ENCODE data around the gene RBKS. TPM values are rescaled to one million over a fixed set of nuclear protein-coding genes. Genes with fewer than 3 reads are reported as not detected.

The RBKS gene
- total and polyA plus RNA-seq, 2 of the 13 experiments (the other 11 are each of a cell fraction or from before 2014, with no cell fraction given) = 7.7 to 8.3 TPM

GRCh38 chr2:27822049-27822448 is 68.1 kb downstream of the RBKS start:
- H3K27me3 ChIP-seq (ENCODE audit: control insufficient read depth in 1 of 2, insufficient read depth in 2 of 2, low read length in 2 of 2) = no peaks in the 10 kb centered on the region
- ChIA-PET CTCF (ENCODE audit: low intra/inter-chr PET ratio, low total read pairs) (no interaction called here), POLR2A (no interaction called here)
- intact Hi-C loops (cut with micrococcal nuclease; ENCODE audit: unreplicated experiment) = no loop called here
- no peak overlapping the region for H3K27ac ChIP-seq (ENCODE audit: extremely low read length, insufficient read depth, low read length)
- no peaks in the 10 kb centered on the region for H3K79me2 ChIP-seq (ENCODE audit: insufficient read depth, low read length)
- H3K4me3 ChIP-seq (replicated peaks in 1 of 3; ENCODE audit: insufficient read depth in 1 of 3, low read depth in 2 of 3, low read length in 3 of 3) = no peak overlapping the region
- no peak overlapping the region for H3K9ac ChIP-seq (ENCODE audit: insufficient read depth, low read depth, low read length)
- H2AFZ ChIP-seq (ENCODE audit: low read length) = no peak overlapping the region
- H3K4me1 ChIP-seq (ENCODE audit: insufficient read depth, low read length) = no peaks in the 10 kb centered on the region
- ATAC-seq (no peak), FAIRE-seq (no peak), DNase-seq (ENCODE audit: low spot score) (no peak)
- 0 out of 5 replicates have a peak, but pooled peaks cover 0 to 3% of the 10 kb centered on the region in 2 experiments for H3K36me3 ChIP-seq (replicated peaks in 1 of 2; ENCODE audit: control insufficient read depth in 1 of 2, insufficient read depth in 2 of 2, low read length in 2 of 2)
- 96% methylated on average over 1 of the region's 1 CpG for WGBS (ENCODE audit: low lambda C conversion rate)
- H3K9me3 ChIP-seq (ENCODE audit: low read length) = 0 out of 2 replicates have a peak, but pooled peaks cover 4% of the 10 kb centered on the region
- no peaks in the 10 kb centered on the region for H4K20me1 ChIP-seq (ENCODE audit: insufficient read depth, low read length)
- no peak overlapping the region for H3K4me2 ChIP-seq (ENCODE audit: low read depth, low read length)
- no peak for TF ChIP-seq ZNF512B (CRISPR knock-in tag; IDR thresholded peaks at IDR 0.05; ENCODE audit: borderline replicate concordance)
- no peak for TF ChIP-seq PTBP1 (IDR thresholded peaks at IDR 0.05; ENCODE audit: low read depth, low read length, poor library complexity, severe bottlenecking)
- 0 out of 4 replicates have a peak, but pooled peaks have one; percentile 5 to 9 for TF ChIP-seq MAFK (conservative IDR thresholded peaks at IDR 0.05 in 1 of 2, IDR thresholded peaks at IDR 0.05 in 1 of 2; ENCODE audit: low read length in 2 of 2)
- 0 out of 2 replicates have a peak, but pooled peaks have one; percentile 50 for TF ChIP-seq FOXO4 (CRISPR knock-in tag; conservative IDR thresholded peaks at IDR 0.05)
- in situ Hi-C loops (cut with HindIII; ENCODE audit: extremely low pct_ligation_motif_present, low pct_unique_long_range_greater_than_20kb) = no loop called here
- BruUV-seq (replicated peaks) = no TSS peak

Measured in HepG2 (cell line).